Measurements from ENCODE around the gene KANK2.

The KANK2 gene

DNA sequence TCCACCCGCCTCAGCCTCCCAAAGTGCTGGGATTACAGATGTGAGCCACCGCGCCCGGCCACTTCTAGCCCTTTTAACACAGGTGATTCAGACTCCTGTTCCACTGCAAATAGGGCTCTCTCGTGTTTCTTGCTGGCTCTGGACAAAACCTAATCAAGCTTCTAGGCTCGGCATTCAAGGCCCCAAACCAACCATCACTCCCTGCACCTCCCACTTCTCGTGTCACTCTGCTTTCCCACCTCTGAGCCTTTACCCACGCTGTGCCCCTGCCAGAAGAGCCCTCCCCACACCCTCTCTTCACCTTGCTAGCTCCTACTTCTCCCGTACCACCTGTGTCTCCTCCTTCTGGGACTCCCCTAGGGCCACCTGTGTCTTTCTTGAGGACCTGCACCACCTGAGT lies 19.8 kb downstream of the KANK2 start:
- TF ChIP-seq GATA2 (IDR thresholded peaks at IDR 0.05; ENCODE audit: low read depth, low read length), result no peak

GRCh38 chr19:11176466-11177193 lies 20.7 kb downstream of the KANK2 start:
- no peak for TF ChIP-seq GATA3 (IDR thresholded peaks at IDR 0.05; ENCODE audit: low read depth, low read length)
- no peak for TF ChIP-seq GATA2 (IDR thresholded peaks at IDR 0.05; ENCODE audit: low read depth, low read length)

DNA sequence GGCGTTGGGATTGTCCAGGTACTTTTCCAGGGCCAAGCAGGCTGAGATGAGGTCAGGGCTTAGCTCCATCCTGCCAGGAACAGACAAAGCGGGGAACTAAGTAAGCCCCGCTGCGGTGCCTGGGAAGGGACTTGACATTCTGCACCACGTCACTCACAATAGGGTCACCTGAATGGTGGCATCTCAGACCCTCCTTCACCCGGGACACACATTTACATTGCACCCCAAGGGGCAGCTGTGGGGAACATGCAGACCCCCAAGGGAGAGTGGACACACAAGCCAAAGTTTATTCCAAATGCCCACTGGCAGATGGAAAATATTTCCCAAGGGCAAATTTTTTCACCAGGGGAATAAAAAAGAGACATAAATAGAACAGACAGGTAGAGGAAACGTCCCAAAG lies 21.4 kb downstream of the KANK2 start:
- TF ChIP-seq GATA3 (IDR thresholded peaks at IDR 0.05; ENCODE audit: low read depth, low read length) (no peak), GATA2 (IDR thresholded peaks at IDR 0.05; ENCODE audit: low read depth, low read length) (no peak)

DNA sequence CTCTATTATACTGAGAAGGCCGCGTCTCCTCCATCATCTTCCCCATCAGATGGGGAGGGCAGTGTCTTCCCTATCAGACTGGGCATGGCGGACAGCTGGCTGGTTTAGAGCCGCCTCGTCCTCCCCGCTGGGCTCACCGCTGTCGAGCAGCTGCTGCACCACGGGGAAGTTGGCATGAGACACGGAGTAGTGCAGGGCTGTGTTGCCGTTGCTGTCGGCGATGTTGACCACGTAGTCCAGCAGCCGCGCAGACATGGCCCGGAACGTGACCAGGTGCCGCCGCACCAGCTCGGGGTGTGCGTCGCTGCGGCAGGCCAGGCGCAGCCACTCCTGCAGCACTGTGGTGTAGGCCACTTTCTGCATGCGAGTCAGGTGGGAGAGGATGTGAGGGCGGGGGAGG lies 23.0 kb downstream of the KANK2 start:
- TF ChIP-seq GATA2 (IDR thresholded peaks at IDR 0.05; ENCODE audit: low read depth, low read length), result no peak
- TF ChIP-seq GATA3 (IDR thresholded peaks at IDR 0.05; ENCODE audit: low read depth, low read length), result no peak

GRCh38 chr19:11173516-11174155 lies 23.7 kb downstream of the KANK2 start:
- TF ChIP-seq GATA3 (IDR thresholded peaks at IDR 0.05; ENCODE audit: low read depth, low read length), result no peak
- no peak for TF ChIP-seq GATA2 (IDR thresholded peaks at IDR 0.05; ENCODE audit: low read depth, low read length)

DNA sequence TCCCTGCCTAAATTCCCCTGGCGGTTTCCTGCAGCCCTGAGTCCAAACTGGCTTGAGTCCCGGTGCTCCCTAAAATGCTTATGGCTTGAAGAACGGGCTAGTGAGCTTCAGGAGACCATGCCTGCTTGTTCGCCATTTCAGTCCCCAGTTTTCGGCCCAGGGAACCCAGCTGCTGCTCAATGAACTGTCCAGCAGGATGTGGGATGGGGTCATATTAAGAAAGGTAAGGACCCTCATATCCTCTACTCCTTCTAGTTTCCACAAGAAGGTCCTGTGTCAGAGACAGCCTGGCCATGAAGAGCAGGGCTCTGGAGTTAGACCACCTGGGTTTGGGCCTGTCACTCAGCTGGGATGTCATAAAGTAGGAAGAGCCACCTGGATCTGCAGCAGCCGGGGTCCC lies 24.8 kb downstream of the KANK2 start:
- TF ChIP-seq GATA3 (IDR thresholded peaks at IDR 0.05; ENCODE audit: low read depth, low read length), result no peak
- TF ChIP-seq GATA2 (IDR thresholded peaks at IDR 0.05; ENCODE audit: low read depth, low read length), result no peak

DNA sequence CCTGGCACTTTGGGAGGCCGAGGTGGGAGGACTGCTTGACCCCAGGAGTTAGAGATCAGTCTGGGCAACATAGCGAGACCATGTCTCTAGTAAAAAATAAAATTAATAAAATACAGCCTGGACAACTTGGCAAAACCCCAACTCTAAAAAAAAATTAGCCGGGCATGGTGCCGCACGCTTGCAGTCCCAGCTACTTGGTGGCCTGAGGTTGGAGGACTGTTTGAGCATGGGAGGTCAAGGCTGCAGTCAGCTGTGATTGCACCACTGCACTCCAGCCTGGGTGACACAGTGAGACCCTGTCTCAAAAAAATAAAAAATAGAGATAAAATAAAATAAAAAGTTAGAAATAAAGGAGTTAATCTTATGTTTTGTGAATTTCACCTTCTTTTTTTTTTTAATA lies 26.2 kb downstream of the KANK2 start:
- TF ChIP-seq GATA3 (IDR thresholded peaks at IDR 0.05; ENCODE audit: low read depth, low read length) (no peak), GATA2 (IDR thresholded peaks at IDR 0.05; ENCODE audit: low read depth, low read length) (no peak)

DNA sequence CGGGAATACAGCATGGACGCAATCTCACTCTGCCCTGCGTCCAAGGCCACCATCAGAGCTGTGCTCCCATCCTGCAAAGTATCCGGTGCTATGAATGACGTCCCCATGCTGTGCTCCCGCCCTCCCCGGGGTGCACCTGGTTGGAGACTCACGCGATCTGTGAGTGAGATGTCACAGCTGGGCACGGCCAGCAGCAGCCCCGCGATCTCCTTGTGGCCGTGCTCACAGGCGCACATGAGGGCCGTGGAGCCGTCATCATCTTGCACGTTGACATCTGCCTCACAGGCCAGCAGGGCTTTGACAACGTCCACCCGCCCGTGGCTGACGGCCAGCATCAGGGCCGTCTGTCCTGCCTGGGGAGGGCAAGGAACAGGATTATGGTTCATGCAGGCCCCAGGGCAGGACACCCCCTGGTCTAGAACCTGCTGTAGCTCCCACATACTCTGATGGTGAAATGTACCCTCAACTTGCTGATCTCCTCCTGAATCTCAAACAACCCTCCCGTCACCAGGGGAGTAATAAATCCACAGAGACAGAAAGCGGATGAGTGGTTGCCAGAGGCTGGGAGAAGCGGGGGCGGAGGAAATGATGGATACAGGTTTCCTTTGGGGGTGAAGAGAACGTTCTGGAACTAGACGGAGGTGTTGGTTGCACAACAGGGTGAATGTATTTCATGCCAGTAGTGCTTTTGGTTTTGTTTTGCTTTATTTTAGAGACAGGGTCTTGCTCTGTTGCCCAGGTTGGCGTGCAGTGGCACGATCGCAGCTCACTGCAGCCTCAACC lies 27.3 kb downstream of the KANK2 start:
- TF ChIP-seq GATA2 (IDR thresholded peaks at IDR 0.05; ENCODE audit: low read depth, low read length), result no peak
- TF ChIP-seq GATA3 (IDR thresholded peaks at IDR 0.05; ENCODE audit: low read depth, low read length), result no peak

DNA sequence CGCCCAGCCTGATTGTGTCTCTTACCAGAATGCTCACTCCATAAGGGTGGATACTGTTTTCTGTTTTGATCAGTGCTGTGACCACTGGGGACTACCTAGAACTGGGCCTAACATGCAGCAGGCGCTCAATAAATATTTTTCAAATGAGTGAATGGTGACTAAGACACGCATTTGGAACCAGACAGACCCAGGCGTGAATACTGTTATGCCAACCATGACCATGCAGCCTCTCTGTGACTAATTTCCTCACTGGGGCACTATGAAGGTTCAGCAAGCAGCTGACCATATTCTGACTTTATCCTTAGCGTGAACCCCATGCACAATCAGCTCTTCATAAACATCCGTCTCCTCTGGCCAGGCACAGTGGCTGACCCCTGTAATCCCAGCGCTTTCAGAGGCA lies 28.8 kb downstream of the KANK2 start:
- TF ChIP-seq GATA2 (IDR thresholded peaks at IDR 0.05; ENCODE audit: low read depth, low read length), result no peak
- no peak for TF ChIP-seq GATA3 (IDR thresholded peaks at IDR 0.05; ENCODE audit: low read depth, low read length)

- TF ChIP-seq GATA3 (IDR thresholded peaks at IDR 0.05; ENCODE audit: low read depth, low read length) (no peak), GATA2 (IDR thresholded peaks at IDR 0.05; ENCODE audit: low read depth, low read length) (no peak)
Measured at GRCh38 chr19:11166281-11167142, 30.8 kb downstream of the KANK2 start.

DNA sequence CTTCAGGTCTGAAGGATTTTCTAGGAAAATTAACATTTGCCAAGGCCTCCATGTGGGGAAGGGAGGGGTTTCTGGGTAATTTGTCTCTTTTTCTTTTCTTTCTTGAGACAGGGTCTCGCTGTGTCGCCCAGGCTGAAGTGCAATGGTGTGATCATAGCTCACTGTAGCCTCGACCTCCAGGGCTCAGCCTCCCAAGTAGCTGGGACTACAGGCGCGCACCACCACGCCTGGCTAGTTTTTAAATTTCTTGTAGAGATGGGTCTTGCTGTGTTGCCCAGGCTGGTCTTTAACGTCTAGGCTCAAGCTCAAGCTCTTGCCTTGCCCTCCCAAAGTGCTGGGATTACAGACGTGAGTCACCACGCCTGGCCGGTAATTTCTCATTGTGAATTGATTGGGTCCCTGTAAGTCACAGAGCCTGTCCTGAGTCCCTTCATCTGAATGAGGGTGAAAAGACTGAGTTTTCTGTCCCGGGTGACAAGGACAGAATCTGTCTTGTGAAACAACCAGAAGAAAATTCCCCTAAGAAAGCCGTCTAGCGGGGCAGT lies 31.8 kb downstream of the KANK2 start:
- TF ChIP-seq GATA2 (IDR thresholded peaks at IDR 0.05; ENCODE audit: low read depth, low read length) (no peak), GATA3 (IDR thresholded peaks at IDR 0.05; ENCODE audit: low read depth, low read length) (no peak)

DNA sequence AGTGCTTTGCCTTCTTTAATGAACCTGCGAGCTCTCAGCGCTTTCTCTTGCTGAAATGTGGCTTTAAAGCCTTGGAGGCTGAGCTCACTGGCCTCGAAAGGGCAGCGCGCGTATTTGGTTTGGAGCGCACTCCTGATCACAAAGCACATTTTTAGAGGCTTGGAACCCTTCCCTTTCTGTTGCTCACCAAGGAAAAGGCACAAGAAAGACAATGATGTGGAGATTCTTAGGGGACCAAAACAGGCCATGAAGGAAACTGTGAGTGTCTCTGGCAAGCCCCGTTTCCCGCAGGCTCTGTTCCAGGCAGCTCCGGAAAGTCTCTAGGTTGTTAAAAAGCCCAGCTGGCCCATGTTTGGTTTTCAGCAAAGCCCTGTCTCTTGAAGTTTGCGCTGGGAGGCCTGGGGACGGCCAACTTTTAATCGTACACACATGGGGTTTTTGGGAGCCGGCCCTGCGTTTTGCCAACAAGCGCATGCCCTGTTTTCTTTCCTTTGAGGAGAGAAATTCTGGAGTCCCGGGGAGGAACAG lies 32.4 kb downstream of the KANK2 start:
- no peak for TF ChIP-seq GATA2 (IDR thresholded peaks at IDR 0.05; ENCODE audit: low read depth, low read length)
- no peak for TF ChIP-seq GATA3 (IDR thresholded peaks at IDR 0.05; ENCODE audit: low read depth, low read length)

DNA sequence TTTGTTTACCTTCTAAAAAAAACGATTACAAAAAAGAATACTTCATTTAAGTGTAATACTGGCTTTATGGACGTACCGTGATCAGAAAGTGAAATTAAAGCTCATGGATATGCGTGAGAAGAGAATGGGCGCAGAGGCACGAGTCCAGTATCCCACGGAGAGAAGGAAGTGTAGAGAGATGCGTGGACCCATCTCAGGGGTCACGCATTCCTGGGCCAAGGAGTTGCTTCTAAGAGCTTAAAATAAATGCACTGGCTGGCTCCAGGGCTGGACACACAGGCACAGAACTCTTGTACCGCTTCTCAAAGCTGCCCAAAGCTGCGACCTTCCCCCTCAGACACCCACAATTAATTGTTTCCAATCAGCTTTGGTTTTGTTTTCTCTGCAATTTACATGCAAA lies 33.0 kb downstream of the KANK2 start:
- TF ChIP-seq GATA2 (IDR thresholded peaks at IDR 0.05; ENCODE audit: low read depth, low read length) (no peak), GATA3 (IDR thresholded peaks at IDR 0.05; ENCODE audit: low read depth, low read length) (no peak)

Measured in SH-SY5Y (cell line).